Kidney epithelial cell (primary cell): ENCODE data around the gene CDH1. TPM values are rescaled to one million over a fixed set of nuclear protein-coding genes. Genes with fewer than 3 reads are reported as not detected.

Experiments used
- DNase-seq: peaks from one replicate; pipeline ENCODE4 v3.0.0-alpha.2; 2010; ENCODE audit warnings: low read depth
- H3K27me3 ChIP-seq: 2 replicates; pipeline ENCODE4 v1.6.0; 2011; ENCODE audit warnings: low read length; ENCODE audit not compliant: control insufficient read depth, insufficient read depth
- H3K36me3 ChIP-seq: 2 replicates; pipeline ENCODE4 v1.5.1; 2011; ENCODE audit warnings: low read length; ENCODE audit not compliant: control insufficient read depth, insufficient read depth
- H3K4me3 ChIP-seq: 2 replicates; pipeline ENCODE4 v1.5.1; 2011; ENCODE audit warnings: low read depth, mild to moderate bottlenecking, control low read depth, low read length
- CTCF ChIP-seq: IDR thresholded peaks from 2 replicates; pipeline ENCODE4 v1.5.1; 2011; ENCODE audit warnings: mild to moderate bottlenecking, moderate library complexity, low read length, control low read depth, inconsistent platforms; ENCODE audit not compliant: insufficient read depth, poor library complexity, severe bottlenecking
- total RNA-seq: library from RNA; depleted of rRNA; stranded (reverse); fragments of >200 nt; gene quantifications from 2 replicates; pipeline ENCODE4 v1.2.3, GENCODE V29; 2015

Gene CDH1
- total RNA-seq, 1 donor from 2014 or later = 85.8 TPM

GRCh38 chr16:68851601-68852000 lies 114.5 kb downstream of the CDH1 start:
- no peaks in the 10 kb centered on the region for H3K27me3 ChIP-seq
- no peak for DNase-seq
- no peak for TF ChIP-seq CTCF
- no peak overlapping the region for H3K4me3 ChIP-seq
- no peaks in the 10 kb centered on the region for H3K36me3 ChIP-seq

DNA sequence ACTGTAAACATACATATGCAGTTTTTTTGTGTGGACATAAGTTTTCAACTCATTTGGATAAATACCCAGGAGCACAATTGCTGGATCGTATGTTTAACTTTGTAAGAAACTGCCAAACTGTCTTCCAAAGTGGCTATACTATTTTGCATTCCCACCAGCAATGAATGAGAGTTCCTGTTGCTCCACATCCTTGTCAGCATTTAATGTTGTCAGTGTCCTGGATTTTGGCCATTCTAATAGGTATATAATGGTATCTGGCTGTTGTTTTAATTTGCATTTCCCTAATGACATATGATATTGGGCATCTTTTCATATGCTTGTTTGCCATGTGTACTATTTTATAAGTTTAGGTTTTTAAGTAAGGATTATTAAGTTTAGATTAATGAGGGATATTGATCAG lies 120.4 kb downstream of the CDH1 start:
- Histone ChIP-seq H3K4me3 (no peak overlapping the region), H3K27me3 (no peaks in the 10 kb centered on the region), H3K36me3 (peaks cover 1% of the 10 kb centered on the region)
- TF ChIP-seq CTCF = no peak
- no peak for DNase-seq

GRCh38 chr16:68859828-68860227 lies 122.7 kb downstream of the CDH1 start:
- no peak overlapping the region for H3K4me3 ChIP-seq
- H3K36me3 ChIP-seq = peaks cover 1% of the 10 kb centered on the region
- DNase-seq = no peak
- no peak for TF ChIP-seq CTCF
- no peaks in the 10 kb centered on the region for H3K27me3 ChIP-seq

- H3K4me3 ChIP-seq = no peak overlapping the region
- TF ChIP-seq CTCF = no peak
- peaks cover 1% of the 10 kb centered on the region for H3K36me3 ChIP-seq
- no peak for DNase-seq
- H3K27me3 ChIP-seq = no peaks in the 10 kb centered on the region
These were observed 124.1 kb downstream of the CDH1 start for GRCh38 chr16:68860978-68861892.

- no peak overlapping the region for H3K4me3 ChIP-seq
These were observed 129.8 kb downstream of the CDH1 start for GRCh38 chr16:68866933-68867332.

More at GRCh38 chr16:68866933-68867332, 129.8 kb downstream of the CDH1 start:
- DNase-seq = no peak
- H3K27me3 ChIP-seq = no peaks in the 10 kb centered on the region
- no peaks in the 10 kb centered on the region for H3K36me3 ChIP-seq
- no peak for TF ChIP-seq CTCF
